ENCODE measurements around the gene CFAP410. TPM values are rescaled to one million over a fixed set of nuclear protein-coding genes. Genes with fewer than 3 reads are reported as not detected.

Gene CFAP410
- total and polyA plus RNA-seq, 2 donors (not counting 1 experiment from before 2014, with no cell fraction given): 69.2 to 98.8 TPM

- Histone ChIP-seq H3K79me2 (ENCODE audit: control insufficient read depth, insufficient read depth, low read length) (peaks cover 21% of the 10 kb centered on the region), H3K9me3 (ENCODE audit: control extremely low read depth in 1 of 3, control insufficient read depth in 2 of 3, insufficient read depth in 1 of 3, low read length in 2 of 3) (no peaks in the 10 kb centered on the region), H3K27me3 (replicated peaks in 1 of 4; ENCODE audit: control extremely low read depth in 1 of 4, control insufficient read depth in 3 of 4, insufficient read depth in 4 of 4, low read length in 3 of 4) (no peaks in the 10 kb centered on the region), H4K20me1 (ENCODE audit: control insufficient read depth, insufficient read depth, low read length, poor library complexity, severe bottlenecking) (peaks cover 82% of the 10 kb centered on the region), H3K4me1 (ENCODE audit: control insufficient read depth in 2 of 2, insufficient read depth in 2 of 2, low read length in 2 of 2) (no peaks in the 10 kb centered on the region), H3K9ac (ENCODE audit: low read length) (no peak overlapping the region), H3K27ac (ENCODE audit: low read length in 2 of 2) (no peak overlapping the region), H3K4me3 (ENCODE audit: control extremely low read depth in 1 of 5, extremely low read depth in 1 of 5, insufficient read depth in 1 of 5, low read depth in 2 of 5, low read length in 4 of 5) (no peak overlapping the region), H3K4me2 (replicated peaks; ENCODE audit: low read depth, low read length, poor library complexity, severe bottlenecking) (no peak overlapping the region), H2AFZ (ENCODE audit: insufficient read depth, low read depth, low read length, poor library complexity, severe bottlenecking) (no peak overlapping the region), H3K36me3 (replicated peaks in 1 of 2; ENCODE audit: control extremely low read depth in 1 of 2, control insufficient read depth in 1 of 2, extremely low read depth in 1 of 2, insufficient read depth in 2 of 2, low read length in 1 of 2) (peaks cover 4 to 89% of the 10 kb centered on the region in 2 experiments)
- H3K9me3 Mint-ChIP-seq (ENCODE audit: insufficient read depth): no peaks in the 10 kb centered on the region
- H3K27me3 Mint-ChIP-seq: no peaks in the 10 kb centered on the region
- TF ChIP-seq EZH2 (IDR thresholded peaks at IDR 0.05; ENCODE audit: borderline replicate concordance, insufficient read depth, low read depth, low read length, poor library complexity, severe bottlenecking) (no peak), CTCF (IDR thresholded peaks at IDR 0.05) (no peak)
- WGBS (ENCODE audit: insufficient coverage): 86% methylated on average over 14 of the region's 15 CpGs
- ATAC-seq (ENCODE audit: low read depth) (no peak), DNase-seq (no peak)
- no peak overlapping the region for H3K4me3 Mint-ChIP-seq
- no peaks in the 10 kb centered on the region for H3K4me1 Mint-ChIP-seq
- CTCF ChIA-PET: no interaction called here
- H3K27ac Mint-ChIP-seq: no peak overlapping the region
- POLR2A ChIA-PET: no interaction called here
- intact Hi-C loops (cut with micrococcal nuclease): no loop called here
Observed at GRCh38 chr21:44314128-44314527, 25.1 kb downstream of the CFAP410 start.

GRCh38 chr21:44313451-44313850, 25.7 kb downstream of the CFAP410 start:
- no peak overlapping the region for H2AFZ ChIP-seq (ENCODE audit: insufficient read depth, low read depth, low read length, poor library complexity, severe bottlenecking)
- H3K9me3 Mint-ChIP-seq (ENCODE audit: insufficient read depth): no peaks in the 10 kb centered on the region
- no peak overlapping the region for H3K4me2 ChIP-seq (replicated peaks; ENCODE audit: low read depth, low read length, poor library complexity, severe bottlenecking)
- 96% methylated on average over 11 of the region's 13 CpGs for WGBS (ENCODE audit: insufficient coverage)
- POLR2A ChIA-PET: no interaction called here
- no peak overlapping the region for H3K9ac ChIP-seq (ENCODE audit: low read length)
- peaks cover 4 to 82% of the 10 kb centered on the region in 2 experiments for H3K36me3 ChIP-seq (replicated peaks in 1 of 2; ENCODE audit: control extremely low read depth in 1 of 2, control insufficient read depth in 1 of 2, extremely low read depth in 1 of 2, insufficient read depth in 2 of 2, low read length in 1 of 2)
- H3K4me1 Mint-ChIP-seq: no peaks in the 10 kb centered on the region
- DNase-seq (no peak), ATAC-seq (ENCODE audit: low read depth) (no peak)
- H3K27ac Mint-ChIP-seq: no peak overlapping the region
- TF ChIP-seq CTCF (IDR thresholded peaks at IDR 0.05) (no peak), EZH2 (IDR thresholded peaks at IDR 0.05; ENCODE audit: borderline replicate concordance, insufficient read depth, low read depth, low read length, poor library complexity, severe bottlenecking) (no peak)
- no peaks in the 10 kb centered on the region for H3K9me3 ChIP-seq (ENCODE audit: control extremely low read depth in 1 of 3, control insufficient read depth in 2 of 3, insufficient read depth in 1 of 3, low read length in 2 of 3)
- no peak overlapping the region for H3K27ac ChIP-seq (ENCODE audit: low read length in 2 of 2)
- H3K27me3 Mint-ChIP-seq: no peaks in the 10 kb centered on the region
- no peak overlapping the region for H3K4me3 Mint-ChIP-seq
- no peaks in the 10 kb centered on the region for H3K4me1 ChIP-seq (ENCODE audit: control insufficient read depth in 2 of 2, insufficient read depth in 2 of 2, low read length in 2 of 2)
- peaks cover 25% of the 10 kb centered on the region for H3K79me2 ChIP-seq (ENCODE audit: control insufficient read depth, insufficient read depth, low read length)
- peaks cover 84% of the 10 kb centered on the region for H4K20me1 ChIP-seq (ENCODE audit: control insufficient read depth, insufficient read depth, low read length, poor library complexity, severe bottlenecking)
- no peak overlapping the region for H3K4me3 ChIP-seq (ENCODE audit: control extremely low read depth in 1 of 5, extremely low read depth in 1 of 5, insufficient read depth in 1 of 5, low read depth in 2 of 5, low read length in 4 of 5)
- intact Hi-C loops (cut with micrococcal nuclease): no loop called here
- CTCF ChIA-PET: no interaction called here
- no peaks in the 10 kb centered on the region for H3K27me3 ChIP-seq (replicated peaks in 1 of 4; ENCODE audit: control extremely low read depth in 1 of 4, control insufficient read depth in 3 of 4, insufficient read depth in 4 of 4, low read length in 3 of 4)

Measured in B cell (primary cell).